HG02678 (cell line): ENCODE data around the gene COMP.

Experiments used
- ATAC-seq: cut with Tn5 transposase; IDR thresholded peaks from one replicate; pipeline ENCODE4 v1.9.1; 2021; ENCODE audit warnings: mild to moderate bottlenecking, moderate library complexity; ENCODE audit not compliant: unreplicated experiment

Gene COMP

DNA sequence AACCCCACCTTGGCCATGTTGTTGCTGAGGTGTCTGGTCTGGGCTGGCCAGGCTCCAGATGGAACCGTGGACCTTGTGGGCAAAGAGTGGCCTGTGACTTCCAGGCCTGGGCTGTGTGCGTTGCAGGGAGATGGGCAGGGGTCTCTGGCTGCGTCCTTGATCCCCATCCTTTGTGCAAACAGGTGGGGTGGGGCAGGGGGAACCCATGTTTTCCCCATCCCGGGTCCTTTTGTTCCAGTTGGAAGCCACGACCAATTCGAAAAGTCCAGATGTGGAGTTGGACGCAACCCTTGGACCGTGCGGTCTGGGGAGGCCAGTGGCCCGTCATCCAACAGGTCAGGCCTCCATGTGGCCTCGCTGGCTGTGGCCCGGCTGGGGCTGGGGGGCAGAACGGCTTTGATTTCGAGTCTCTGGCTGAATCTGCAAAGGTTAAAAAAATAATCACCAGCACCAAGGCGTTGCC is 13.1 kb upstream of the COMP start:
- no peak for ATAC-seq

- ATAC-seq, result no peak
Measured at GRCh38 chr19:18803550-18804138, 12.5 kb upstream of the COMP start.

DNA sequence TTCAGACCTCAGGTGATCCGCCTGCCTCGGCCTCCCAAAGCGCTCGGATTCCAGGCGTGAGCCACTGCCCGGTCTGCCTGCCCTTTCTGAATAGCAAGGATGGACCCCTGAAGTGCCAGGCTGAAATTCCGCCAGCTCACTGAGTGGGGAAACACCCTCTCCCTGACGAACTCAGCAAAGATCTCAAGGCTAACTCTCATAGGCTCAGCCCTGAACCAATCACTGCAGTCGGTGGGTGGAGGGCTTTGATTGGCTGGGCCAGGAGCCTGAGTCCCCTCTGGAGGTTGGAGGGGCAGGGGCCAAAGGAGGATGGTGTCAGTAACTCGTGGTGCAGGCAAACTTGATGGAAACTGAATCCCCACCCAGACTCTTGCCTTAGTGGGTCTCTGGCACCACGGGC is 11.2 kb upstream of the COMP start:
- ATAC-seq, result no peak

DNA sequence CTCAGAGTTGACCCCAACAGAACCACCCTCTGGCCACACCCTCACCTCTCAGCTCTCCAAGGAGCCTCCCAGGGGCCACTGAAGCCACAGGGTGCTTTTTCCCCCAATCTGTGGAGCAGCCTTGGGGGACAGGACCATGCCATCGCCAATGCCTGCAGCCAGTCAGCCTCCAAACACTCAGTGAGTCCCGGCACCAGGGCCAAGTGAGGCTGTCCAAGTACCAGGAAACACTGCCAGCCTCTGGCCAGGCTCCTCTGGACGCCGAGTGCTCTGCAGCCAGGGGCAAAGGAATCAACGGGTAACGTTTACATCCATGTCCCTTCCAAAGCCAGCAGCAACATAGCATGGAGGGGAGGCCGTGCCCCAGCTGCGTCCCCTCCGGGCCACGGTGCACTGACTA is 9.5 kb upstream of the COMP start:
- no peak for ATAC-seq

- ATAC-seq, result no peak
Measured at GRCh38 chr19:18800079-18800478, 9.0 kb upstream of the COMP start.

DNA sequence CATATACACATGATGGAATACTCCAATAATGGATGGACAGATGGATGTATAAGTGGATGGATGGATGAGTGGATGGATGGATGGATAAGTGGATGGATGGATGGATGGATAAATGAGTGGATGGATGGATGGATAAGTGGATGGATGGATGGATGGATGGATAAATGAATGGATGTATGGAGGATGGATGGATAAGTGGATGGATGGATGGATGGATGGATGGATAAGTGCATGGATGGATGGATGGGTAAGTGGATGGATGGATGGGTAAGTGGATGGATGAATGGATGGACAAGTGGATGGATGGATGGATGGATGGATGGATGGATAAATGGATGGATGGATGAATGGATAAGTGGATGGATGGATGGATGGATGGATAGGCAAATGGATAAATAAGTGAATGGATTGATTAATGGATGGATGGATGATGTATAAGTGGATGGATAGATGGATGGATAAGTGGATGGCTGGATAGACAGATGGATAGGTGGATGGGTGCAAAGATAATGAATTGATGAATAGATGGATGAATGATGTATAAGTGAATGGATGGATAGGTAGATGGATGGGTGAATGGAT is 8.4 kb upstream of the COMP start:
- no peak for ATAC-seq

DNA sequence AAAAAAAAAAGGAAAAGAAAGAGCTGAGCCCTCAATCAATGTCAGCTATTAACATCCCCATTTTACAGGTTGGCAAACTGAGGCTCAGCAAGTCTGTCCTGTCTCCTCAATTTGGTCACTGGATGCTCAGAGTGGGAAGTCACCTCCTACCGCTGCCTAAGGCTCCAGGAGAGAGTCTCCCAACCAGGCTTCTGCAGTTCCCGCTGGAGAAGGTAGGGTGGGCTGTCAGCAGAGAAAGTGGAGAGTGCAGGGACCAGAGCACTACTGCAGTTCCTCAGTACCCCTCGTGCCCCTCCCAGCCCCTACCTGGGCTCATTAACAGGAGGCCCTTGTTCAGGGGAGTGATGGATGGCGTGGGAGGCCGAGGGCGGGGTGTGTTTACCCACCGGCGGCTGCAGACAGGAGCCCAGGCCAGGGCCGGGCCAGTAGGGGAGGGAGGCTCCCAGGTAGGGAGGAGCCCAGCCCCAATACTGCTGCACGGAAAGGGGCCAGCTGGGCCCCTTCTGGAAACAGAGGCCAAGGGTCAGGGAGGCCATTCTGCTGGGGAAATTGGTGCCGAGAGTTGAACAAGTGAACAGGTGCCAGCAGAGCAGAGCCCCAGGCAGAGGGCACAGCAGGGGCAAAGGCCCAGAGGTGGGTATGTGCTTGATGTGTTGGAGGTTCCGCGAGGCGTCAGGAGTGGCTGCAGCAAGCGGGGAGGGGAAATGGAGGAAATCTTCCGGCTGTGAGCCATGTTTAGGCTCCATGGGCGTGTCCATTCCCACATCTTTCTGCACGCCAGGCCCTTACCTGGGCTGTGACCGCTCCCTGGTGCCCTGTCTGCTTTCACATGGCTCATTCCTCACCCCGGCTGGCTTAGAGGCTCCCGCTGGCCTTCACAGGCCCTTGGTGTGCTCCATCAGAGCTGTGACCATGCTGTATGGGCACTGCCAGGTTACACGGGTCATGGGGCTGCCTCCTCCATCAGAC is 7.6 kb upstream of the COMP start:
- ATAC-seq, result no peak

DNA sequence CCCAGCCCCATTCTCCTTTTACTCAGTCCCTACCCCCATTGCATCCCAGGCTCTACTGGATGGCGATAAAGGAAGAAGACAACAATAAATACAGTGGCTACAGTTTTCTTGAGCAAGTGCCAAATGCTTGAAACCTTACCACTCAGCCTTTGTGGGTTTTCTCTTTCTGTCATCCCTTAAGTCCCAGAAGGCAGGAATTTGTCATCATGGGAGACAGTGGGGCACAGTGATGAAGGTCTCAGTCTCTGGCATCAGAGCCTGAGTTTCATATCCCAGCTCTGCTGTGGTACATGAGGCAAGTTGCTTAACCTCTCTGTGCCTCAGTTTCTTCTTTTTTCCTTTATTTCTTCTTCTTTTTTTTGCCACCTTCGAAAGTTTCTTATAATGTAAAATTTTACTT is 5.1 kb upstream of the COMP start:
- no peak for ATAC-seq

- no peak for ATAC-seq
Measured at GRCh38 chr19:18795540-18795939, 4.4 kb upstream of the COMP start.

DNA sequence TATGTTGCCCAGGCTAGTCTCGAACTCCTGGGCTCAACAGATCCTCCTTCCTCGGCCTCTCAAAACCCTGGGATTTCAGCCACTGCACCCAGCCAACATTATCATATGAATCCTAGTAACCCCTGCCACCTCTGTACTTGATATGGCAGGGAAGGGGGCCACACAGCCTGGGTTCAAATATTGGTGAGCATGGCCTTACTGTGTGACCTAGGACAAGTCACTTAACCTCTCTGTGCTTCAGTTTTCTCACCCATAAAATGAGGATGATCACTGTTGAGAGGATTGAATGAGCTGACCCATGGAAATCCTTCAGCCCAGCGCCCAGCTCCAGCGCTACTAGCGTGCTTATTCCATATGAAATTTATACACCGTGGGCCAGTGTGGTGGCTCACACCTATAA is 3.6 kb upstream of the COMP start:
- no peak for ATAC-seq

GRCh38 chr19:18794029-18794313 is 2.9 kb upstream of the COMP start:
- no peak for ATAC-seq

GRCh38 chr19:18793144-18794028 is 2.3 kb upstream of the COMP start:
- no peak for ATAC-seq

GRCh38 chr19:18792661-18793060 is 1.6 kb upstream of the COMP start:
- ATAC-seq, result no peak

- ATAC-seq, result no peak
Measured at GRCh38 chr19:18791315-18791678, 192 bp upstream of the COMP start.

DNA sequence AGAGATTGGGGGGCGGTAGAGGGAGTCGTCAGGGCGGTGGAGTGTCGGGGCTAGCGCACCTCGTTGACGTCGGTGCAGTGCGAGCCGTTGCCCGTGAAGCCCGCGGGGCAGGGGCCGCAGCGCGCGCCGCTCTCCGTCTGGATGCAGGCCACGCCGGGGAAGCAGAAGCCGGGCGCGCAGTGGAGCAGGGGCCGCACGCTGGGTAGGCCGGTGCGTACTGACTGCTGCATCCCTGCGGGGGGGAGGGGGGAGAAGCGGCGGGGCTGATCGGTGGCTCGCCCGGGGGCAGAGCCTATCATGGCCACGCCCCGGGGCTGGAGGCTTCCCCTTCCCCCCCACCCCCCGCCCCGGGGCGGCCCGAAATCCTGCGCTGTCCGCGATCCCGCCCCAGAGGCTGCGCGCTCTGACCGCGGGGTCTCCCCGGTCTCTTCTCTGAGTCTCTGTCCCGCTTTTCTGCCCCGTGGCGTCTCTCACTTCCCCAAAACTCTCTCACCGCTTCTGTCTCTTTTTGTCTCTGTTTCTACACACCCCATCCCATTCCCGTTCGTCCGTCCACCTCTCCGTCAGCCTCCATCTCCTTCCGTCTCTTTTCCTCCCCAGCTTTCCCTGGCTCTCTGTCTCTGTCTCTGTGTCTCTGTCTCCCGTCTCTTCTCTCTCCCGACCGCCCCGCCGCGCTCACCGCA is 1.1 kb downstream of the COMP start:
- ATAC-seq, result no peak

- no peak for ATAC-seq
Measured at GRCh38 chr19:18789422-18789869, 1.7 kb downstream of the COMP start.

DNA sequence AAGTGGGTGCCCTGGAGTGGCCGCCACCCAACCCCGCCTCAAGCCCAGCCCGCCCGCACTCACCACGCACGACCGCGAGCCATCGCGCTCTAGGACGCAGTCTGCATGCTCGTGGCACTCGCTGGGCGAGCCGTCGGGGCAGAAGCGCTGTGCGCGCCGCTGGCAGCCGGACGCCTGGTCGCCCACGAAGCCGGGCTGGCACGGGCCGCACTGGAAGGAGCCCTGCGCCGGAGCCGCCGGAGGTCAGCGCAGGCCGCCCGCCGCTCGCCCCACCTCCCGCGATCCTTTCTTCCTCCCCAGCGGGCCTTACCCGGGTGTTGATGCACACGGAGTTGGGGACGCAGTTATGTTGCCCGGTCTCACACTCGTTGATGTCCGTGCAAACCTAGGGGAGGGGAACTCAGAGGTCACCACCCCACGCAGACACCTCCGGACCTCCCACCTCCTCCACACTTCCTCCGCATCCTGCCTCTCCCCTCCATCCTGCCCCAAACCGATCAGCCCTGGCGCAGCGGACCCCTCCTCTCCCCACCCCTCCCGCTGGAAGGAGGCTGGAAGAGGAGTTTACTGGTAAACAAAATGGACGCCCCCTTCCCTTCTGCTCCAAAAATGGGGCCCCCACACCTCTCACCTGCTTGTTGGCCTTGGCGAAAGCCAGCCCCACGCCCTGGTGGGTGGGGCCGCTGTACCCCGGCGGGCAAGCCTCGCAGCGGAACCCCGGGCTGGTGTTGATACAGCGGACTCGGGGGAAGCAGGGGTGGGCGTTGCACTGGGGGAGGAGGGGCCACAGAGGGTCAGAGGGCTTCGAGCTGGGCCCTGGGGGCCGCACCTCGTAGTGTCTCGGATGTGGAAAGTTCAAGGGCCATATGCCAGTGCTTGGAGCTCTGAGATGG is 2.3 kb downstream of the COMP start:
- ATAC-seq, result no peak

DNA sequence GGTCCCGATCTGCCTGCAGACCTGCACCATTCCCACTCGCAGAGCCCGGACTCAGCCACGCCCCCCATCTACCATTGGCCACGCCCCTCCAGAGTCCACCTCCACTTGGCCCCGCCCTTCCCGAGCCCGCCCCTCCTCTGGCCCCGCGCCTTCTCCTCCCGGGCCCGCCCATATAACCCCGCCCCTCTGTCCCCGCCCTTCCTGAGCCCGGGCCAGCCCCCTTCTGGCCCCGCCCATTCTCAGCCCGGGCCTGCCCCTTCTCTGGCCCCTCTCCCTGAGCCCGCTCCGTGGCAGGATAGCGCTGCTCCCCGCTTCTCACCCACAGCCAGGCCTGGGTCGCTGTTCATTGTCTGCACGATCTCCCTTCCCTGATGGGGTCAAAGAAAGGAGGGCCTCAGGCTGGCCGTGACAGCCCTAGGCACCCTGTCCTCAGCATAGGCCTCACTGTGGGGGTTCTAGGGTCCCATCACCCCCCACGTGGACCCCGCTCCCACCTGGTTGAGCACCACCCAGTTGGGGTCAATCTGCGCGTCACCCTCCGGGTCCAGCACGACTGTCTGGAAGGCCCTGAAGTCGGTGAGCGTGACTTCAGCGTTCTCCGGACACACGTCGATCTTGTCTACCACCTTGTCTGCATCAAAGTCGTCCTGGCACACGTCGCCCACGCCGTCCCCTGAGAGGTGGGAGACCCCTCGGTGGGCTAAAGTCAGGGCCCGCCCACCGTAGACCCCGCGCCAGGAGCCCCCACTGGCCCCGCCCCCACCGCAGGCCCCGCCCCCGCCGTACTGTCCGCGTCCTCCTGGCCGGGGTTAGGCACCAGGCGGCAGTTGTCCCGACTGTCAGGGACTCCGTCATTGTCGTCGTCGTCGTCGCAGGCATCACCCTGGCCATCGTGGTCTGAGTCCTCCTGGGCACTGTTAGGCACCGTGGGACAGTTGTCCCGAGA is 5.7 kb downstream of the COMP start:
- no peak for ATAC-seq

- ATAC-seq, result no peak
Measured at GRCh38 chr19:18784786-18785120, 6.4 kb downstream of the COMP start.
